ENCODE data around the gene CLEC18C. TPM values are rescaled to one million over a fixed set of nuclear protein-coding genes. Genes with fewer than 3 reads are reported as not detected.

Gene CLEC18C
- total and polyA plus RNA-seq, 12 donors, result 0.09 to 0.37 (median 0.20) TPM; not detected in 5

DNA sequence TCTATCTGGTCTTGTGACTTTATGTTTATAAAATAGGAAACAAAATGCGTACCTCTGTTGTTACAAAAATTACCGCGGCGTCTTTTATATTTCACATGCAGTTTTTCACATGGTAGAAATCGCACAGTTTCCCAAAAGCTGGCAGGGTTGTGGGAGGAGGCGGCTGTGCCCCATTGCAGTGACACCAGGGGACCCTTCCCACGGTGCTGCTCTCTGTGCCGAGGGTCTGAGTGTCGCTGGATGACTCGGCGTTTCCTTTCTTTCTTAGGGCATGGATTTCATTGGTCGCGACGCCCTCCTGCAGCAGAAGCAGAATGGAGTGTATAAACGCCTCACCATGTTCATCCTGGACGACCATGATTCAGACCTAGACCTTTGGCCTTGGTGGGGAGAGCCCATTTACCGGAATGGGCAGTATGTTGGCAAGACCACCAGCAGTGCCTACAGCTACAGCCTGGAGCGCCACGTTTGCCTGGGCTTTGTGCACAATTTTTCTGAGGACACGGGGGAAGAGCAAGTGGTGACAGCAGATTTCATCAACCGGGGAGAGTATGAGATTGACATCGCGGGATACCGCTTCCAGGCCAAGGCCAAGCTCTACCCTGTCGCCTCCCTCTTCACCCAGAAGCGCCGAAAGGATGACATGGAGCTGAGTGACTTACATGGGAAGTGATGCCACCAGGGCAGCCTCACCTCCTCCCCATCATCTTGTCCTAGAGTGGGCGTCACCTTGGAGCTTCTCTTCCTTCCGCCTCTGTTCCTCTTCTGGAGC is 17.2 kb upstream of the CLEC18C start:
- 89 to 93% methylated on average over 29 of the region's 29 CpGs for WGBS, 2 donors
- no peak for DNase-seq
- H3K27ac ChIP-seq, result no peak overlapping the region
- no peak for ATAC-seq
- peaks cover 10 to 100% (median 79%) of the 10 kb centered on the region in 9 donors for H3K36me3 ChIP-seq
- intact Hi-C loops (cut with DNase I), result loop anchor here in 2 of 10 donors (10.0 kb wide), 2 partner anchors 98 to 108 kb away; partner anchors contain the start of gene EXOSC6 (in 1 of the 2)
- TF ChIP-seq CTCF (IDR thresholded peaks at IDR 0.05), result no peak
- H3K4me3 ChIP-seq, result no peak overlapping the region
- no peaks in the 10 kb centered on the region for H3K4me1 ChIP-seq
- H3K27me3 ChIP-seq, result no peaks in the 10 kb centered on the region
- H3K9me3 ChIP-seq, result no peaks in the 10 kb centered on the region

DNA sequence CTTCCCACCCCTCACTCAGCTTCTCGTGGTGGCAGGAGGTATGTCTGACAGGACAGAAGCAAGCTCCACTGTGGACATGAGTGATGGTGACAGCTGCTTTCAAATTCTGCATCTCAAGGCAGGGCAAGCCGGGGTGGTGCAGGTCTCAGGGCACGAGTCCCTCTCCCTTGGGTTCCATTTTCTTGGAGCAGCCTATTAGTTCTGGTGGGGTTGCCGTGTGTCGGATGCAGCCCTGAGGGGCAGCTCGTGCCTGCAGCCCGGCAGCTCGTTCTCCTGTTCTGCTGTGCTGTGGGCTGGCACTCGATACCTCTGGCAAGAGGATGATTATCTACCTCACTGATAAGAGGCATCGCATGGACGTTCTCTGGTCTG is 16.5 kb upstream of the CLEC18C start:
- Histone ChIP-seq H3K27me3 (no peaks in the 10 kb centered on the region), H3K27ac (no peak overlapping the region), H3K9me3 (no peaks in the 10 kb centered on the region), H3K4me1 (no peaks in the 10 kb centered on the region), H3K4me3 (no peak overlapping the region), H3K36me3 (peaks cover 4 to 100% (median 72%) of the 10 kb centered on the region in 9 donors)
- 73 to 78% methylated on average over 11 of the region's 11 CpGs for WGBS, 2 donors
- TF ChIP-seq CTCF (IDR thresholded peaks at IDR 0.05), result no peak
- ATAC-seq (peak in 1 of 8 donors; percentile 5), DNase-seq (no peak)
- intact Hi-C loops (cut with DNase I), result loop anchor here in 2 of 10 donors (10.0 kb wide), 2 partner anchors 98 to 108 kb away; partner anchors contain the start of gene EXOSC6 (in 1 of the 2)

GRCh38 chr16:70157477-70158260 is 15.9 kb upstream of the CLEC18C start:
- Histone ChIP-seq H3K27ac (no peak overlapping the region), H3K4me1 (no peaks in the 10 kb centered on the region), H3K36me3 (peaks cover 3 to 100% (median 67%) of the 10 kb centered on the region in 9 donors), H3K9me3 (no peaks in the 10 kb centered on the region), H3K4me3 (no peak overlapping the region), H3K27me3 (no peaks in the 10 kb centered on the region)
- 87 to 92% methylated on average over 8 of the region's 8 CpGs for whole genome bisulfite sequencing, 2 donors
- no peak for ATAC-seq
- intact Hi-C loops (cut with DNase I), result loop anchor here in 2 of 10 donors (10.0 kb wide), 2 partner anchors 97 to 107 kb away; partner anchors contain the start of gene EXOSC6 (in 1 of the 2)
- TF ChIP-seq CTCF (IDR thresholded peaks at IDR 0.05), result no peak
- DNase-seq, result no peak

- Histone ChIP-seq H3K9me3 (no peaks in the 10 kb centered on the region), H3K27me3 (no peaks in the 10 kb centered on the region), H3K4me3 (no peak overlapping the region), H3K36me3 (peaks cover 3 to 99% (median 59%) of the 10 kb centered on the region in 9 donors), H3K4me1 (no peaks in the 10 kb centered on the region), H3K27ac (no peak overlapping the region)
- ATAC-seq (no peak), DNase-seq (peak in 1 of 2 donors; percentile 1)
- TF ChIP-seq CTCF (IDR thresholded peaks at IDR 0.05), result no peak
- intact Hi-C loops (cut with DNase I), result loop anchor here in 2 of 10 donors (10.0 kb wide), 2 partner anchors 96 to 106 kb away; partner anchors contain the start of gene EXOSC6 (in 1 of the 2)
- 78 to 87% methylated on average over 7 of the region's 7 CpGs for WGBS, 2 donors
Measured at GRCh38 chr16:70158261-70158939, 15.2 kb upstream of the CLEC18C start.
